HCT116 (cell line): ENCODE results near the gene VHLL. TPM values are rescaled to one million over a fixed set of nuclear protein-coding genes. Genes with fewer than 3 reads are reported as not detected.

Experiments used
- ATAC-seq: fragments of 200-7000 bp; cut with Tn5 transposase; 2 replicates; pipeline ENCODE4 v1.9.1; 2020; ENCODE audit warnings: mild to moderate bottlenecking, moderate library complexity
- BruUV-seq: library from RNA; stranded (reverse); fragments of 400-500 nt; replicated peaks from 2 replicates; lab custom pipeline; 2021; lab: Mats Ljungman, UMichigan
- CTCF ChIA-PET: fragments of 300-600 bp; sonication (Branson Sonifier 250); formaldehyde crosslinking; loops from one replicate; lab custom pipeline; 2021; ENCODE audit warnings: antibody characterized with exemption; lab: Charles Lee
- POLR2A ChIA-PET: fragments of 300-600, 350-600 bp; sonication (Branson Sonifier 250); formaldehyde crosslinking; loops from one replicate; lab custom pipeline; 2021; ENCODE audit warnings: antibody characterized with exemption; lab: Charles Lee
- RAD21 ChIA-PET, 2 experiments: fragments of 300-600 bp; sonication (Branson Sonifier 250); formaldehyde crosslinking; loops; one replicate each; lab custom pipeline; 2023; ENCODE audit warnings: low total read pairs in 2 of 2; ENCODE audit not compliant: uncharacterized antibody in 2 of 2, unreplicated experiment in 2 of 2, low non-redundant PET in 1 of 2; lab: Charles Lee
- DNase-seq: peaks from one replicate; pipeline ENCODE4 v3.0.0-alpha.2; 2010; ENCODE audit warnings: low read depth, low spot score
- H2AFZ ChIP-seq: fragments of 200-600 bp; shearing (Covaris generic), sonication (generic); 2 replicates; pipeline ENCODE4 v1.6.1; 2017; ENCODE audit warnings: low read depth, mixed run types, mixed read lengths, antibody characterized with exemption, low read length; ENCODE audit not compliant: poor library complexity, severe bottlenecking
- H3K27ac ChIP-seq: 2 replicates; pipeline ENCODE4 v1.5.1; 2012; ENCODE audit warnings: low read depth, low read length
- H3K27me3 ChIP-seq: fragments of 200-600 bp; sonication (generic); 2 replicates; pipeline ENCODE4 v1.6.1; 2016; ENCODE audit warnings: mixed run types, low read length, mixed read lengths; ENCODE audit not compliant: insufficient read depth
- H3K36me3 ChIP-seq, 2 experiments: fragments of 200-500 bp in 1 of 2; fragments of 200-600 bp in 1 of 2; sonication (Bioruptor generic) in 1 of 2; sonication (generic) in 1 of 2; 2 replicates each; pipeline versions ENCODE4 v1.5.1 to v1.6.1; 2014 to 2016; ENCODE audit warnings: low read length in 2 of 2, inconsistent platforms in 1 of 2, mixed read lengths in 1 of 2, mixed run types in 1 of 2; ENCODE audit not compliant: insufficient read depth in 2 of 2, control insufficient read depth in 1 of 2
- H3K4me1 ChIP-seq, 2 experiments: fragments of 200-600 bp in 1 of 2; sonication (generic) in 1 of 2; 2 replicates each; pipeline versions ENCODE4 v1.5.1 to v1.6.1; 2012 to 2017; ENCODE audit warnings: low read length in 2 of 2, inconsistent platforms in 1 of 2, mild to moderate bottlenecking in 1 of 2, mixed read lengths in 1 of 2, mixed run types in 1 of 2, moderate library complexity in 1 of 2; ENCODE audit not compliant: insufficient read depth in 2 of 2, control insufficient read depth in 1 of 2
- H3K4me2 ChIP-seq: fragments of 200-600 bp; sonication (generic); 2 replicates; pipeline ENCODE4 v1.6.1; 2017; ENCODE audit warnings: mixed run types, low read length, mixed read lengths
- H3K4me3 ChIP-seq, 2 experiments: fragments of 200-600 bp in 1 of 2; sonication (generic) in 1 of 2; replicated peaks in 1 of 2; 2 replicates each; pipeline ENCODE4 v1.5.1; 2011 to 2016; ENCODE audit warnings: low read length in 2 of 2, control low read depth in 1 of 2, low read depth in 1 of 2, mild to moderate bottlenecking in 1 of 2, mixed read lengths in 1 of 2, mixed run types in 1 of 2
- H3K79me2 ChIP-seq: fragments of 200-600 bp; sonication (generic); 2 replicates; pipeline ENCODE4 v1.6.1; 2017; ENCODE audit warnings: mild to moderate bottlenecking, mixed run types, low read length, moderate library complexity, mixed read lengths; ENCODE audit not compliant: insufficient read depth
- H3K9ac ChIP-seq: fragments of 200-600 bp; sonication (generic); 2 replicates; pipeline ENCODE4 v1.6.1; 2016; ENCODE audit warnings: low read length, mixed read lengths
- H3K9me2 ChIP-seq: fragments of 200-600 bp; sonication (generic), shearing (Covaris generic); 2 replicates; pipeline ENCODE4 v1.6.1; 2017; ENCODE audit warnings: mixed run types, mild to moderate bottlenecking, moderate library complexity; ENCODE audit not compliant: insufficient read depth
- H3K9me3 ChIP-seq, 2 experiments: fragments of 200-500 bp in 1 of 2; fragments of 200-600 bp in 1 of 2; sonication (Bioruptor generic) in 1 of 2; sonication (generic) in 1 of 2; 2 replicates each; pipeline ENCODE4 v1.6.1; 2014 to 2017; ENCODE audit warnings: low read length in 2 of 2, mixed read lengths in 2 of 2, inconsistent platforms in 1 of 2, low read depth in 1 of 2, mild to moderate bottlenecking in 1 of 2, mixed run types in 1 of 2, moderate library complexity in 1 of 2; ENCODE audit not compliant: control insufficient read depth in 1 of 2, insufficient read depth in 1 of 2
- H4K20me1 ChIP-seq: fragments of 200-600 bp; sonication (generic), shearing (Covaris generic); 2 replicates; pipeline ENCODE4 v1.6.1; 2017; ENCODE audit warnings: mixed run types, mild to moderate bottlenecking, moderate library complexity; ENCODE audit not compliant: insufficient read depth
- ATF3 ChIP-seq: IDR thresholded peaks from 2 replicates; pipeline ENCODE4 v1.6.1; 2012
- CBX3 ChIP-seq: IDR thresholded peaks from 2 replicates; pipeline ENCODE4 v1.6.1; 2012; ENCODE audit warnings: low read depth
- EGR1 ChIP-seq: IDR thresholded peaks from 2 replicates; pipeline ENCODE4 v1.6.1; 2012; ENCODE audit warnings: low read depth
- EZH2 ChIP-seq: fragments of 200-600 bp; sonication (generic); IDR thresholded peaks from 2 replicates; pipeline ENCODE4 v1.6.1; 2017; ENCODE audit warnings: antibody characterized with exemption, mixed run types
- EZH2phosphoT487 ChIP-seq: fragments of 200-600 bp; IDR thresholded peaks from 2 replicates; pipeline ENCODE4 v1.6.1; 2018; ENCODE audit warnings: antibody characterized with exemption, borderline replicate concordance
- JUND ChIP-seq: IDR thresholded peaks from 2 replicates; pipeline ENCODE4 v1.6.1; 2012
- MAX ChIP-seq: IDR thresholded peaks from 2 replicates; pipeline ENCODE4 v1.6.1; 2012
- POLR2AphosphoS5 ChIP-seq: IDR thresholded peaks from 2 replicates; pipeline ENCODE4 v1.6.1; 2011; ENCODE audit warnings: mild to moderate bottlenecking, low read depth, low read length, moderate library complexity
- REST ChIP-seq: IDR thresholded peaks from 2 replicates; pipeline ENCODE4 v1.6.1; 2012; ENCODE audit warnings: low read depth
- SIN3A ChIP-seq: IDR thresholded peaks from 2 replicates; pipeline ENCODE4 v1.6.1; 2012; ENCODE audit warnings: low read depth
- SP1 ChIP-seq: IDR thresholded peaks from 2 replicates; pipeline ENCODE4 v1.6.1; 2012; ENCODE audit warnings: low read depth
- TCF7L2 ChIP-seq: IDR thresholded peaks from 2 replicates; pipeline ENCODE4 v1.7.0; 2011; ENCODE audit warnings: borderline replicate concordance, inconsistent platforms; ENCODE audit not compliant: insufficient read depth, insufficient read length; ENCODE audit errors: extremely low read depth
- YY1 ChIP-seq: IDR thresholded peaks from 2 replicates; pipeline ENCODE4 v1.6.1; 2011; ENCODE audit warnings: low read length, low read depth, moderate library complexity, mild to moderate bottlenecking; ENCODE audit not compliant: insufficient replicate concordance; ENCODE audit errors: extremely low read depth
- ZFX ChIP-seq: fragments of 450-650 bp; IDR thresholded peaks from 2 replicates; pipeline ENCODE4 v1.6.1; 2017
- intact Hi-C: fragments of 100-400 bp; cut with micrococcal nuclease; formaldehyde crosslinking; loops from 2 replicates; pipeline ENCODE4 v1.10.0; 2022
- total RNA-seq: library from RNA; stranded (reverse); gene quantifications from one replicate; pipeline ENCODE4 v1.2.1, GENCODE V29; 2021; ENCODE audit not compliant: unreplicated experiment

Gene VHLL
- total RNA-seq, 1 experiment from 2014 or later, result not detected

GRCh38 chr1:156347331-156347730 is 48.2 kb upstream of the VHLL start:
- no peak overlapping the region for H3K27ac ChIP-seq
- POLR2A ChIA-PET, result no interaction called here
- H3K36me3 ChIP-seq, result no peaks in the 10 kb centered on the region
- CTCF ChIA-PET, result interaction anchor here (1.3 kb wide), 1 partner anchor 98 kb away, joined by 3 read pairs; no protein-coding TSS in a partner anchor
- TF ChIP-seq JUND (no peak), POLR2AphosphoS5 (no peak), TCF7L2 (no peak), EZH2 (no peak), ATF3 (no peak), YY1 (no peak), MAX (no peak), EGR1 (no peak), SIN3A (no peak), CBX3 (no peak), EZH2phosphoT487 (no peak)
- H3K4me2 ChIP-seq, result no peak overlapping the region
- BruUV-seq, result no TSS peak
- H3K4me1 ChIP-seq, result no peaks in the 10 kb centered on the region
- H3K27me3 ChIP-seq, result 0 out of 2 replicates have a peak, but pooled peaks cover 2% of the 10 kb centered on the region
- no peak overlapping the region for H3K4me3 ChIP-seq
- RAD21 ChIA-PET, result no interaction called here
- intact Hi-C loops, result no loop called here
- DNase-seq (no peak), ATAC-seq (no peak)
- H4K20me1 ChIP-seq, result no peaks in the 10 kb centered on the region
- no peaks in the 10 kb centered on the region for H3K9me3 ChIP-seq
- no peaks in the 10 kb centered on the region for H3K9me2 ChIP-seq
- no peaks in the 10 kb centered on the region for H3K79me2 ChIP-seq
- H2AFZ ChIP-seq, result no peak overlapping the region
- H3K9ac ChIP-seq, result no peak overlapping the region

GRCh38 chr1:156346636-156347035 is 47.5 kb upstream of the VHLL start:
- intact Hi-C loops, result no loop called here
- H3K4me3 ChIP-seq, result no peak overlapping the region
- no peaks in the 10 kb centered on the region for H3K4me1 ChIP-seq
- no peak overlapping the region for H3K9ac ChIP-seq
- no peaks in the 10 kb centered on the region for H3K36me3 ChIP-seq
- BruUV-seq, result no TSS peak
- H3K9me3 ChIP-seq, result no peaks in the 10 kb centered on the region
- DNase-seq (no peak), ATAC-seq (no peak)
- H3K9me2 ChIP-seq, result no peaks in the 10 kb centered on the region
- no peak overlapping the region for H3K27ac ChIP-seq
- ChIA-PET RAD21 (no interaction called here), POLR2A (no interaction called here), CTCF (no interaction called here)
- no peak overlapping the region for H3K4me2 ChIP-seq
- H3K27me3 ChIP-seq, result 0 out of 2 replicates have a peak, but pooled peaks cover 2% of the 10 kb centered on the region
- no peak overlapping the region for H2AFZ ChIP-seq
- no peaks in the 10 kb centered on the region for H3K79me2 ChIP-seq
- no peaks in the 10 kb centered on the region for H4K20me1 ChIP-seq
- TF ChIP-seq REST (no peak), SP1 (no peak), ZFX (no peak), TCF7L2 (no peak), ATF3 (no peak), POLR2AphosphoS5 (no peak)
